ENCODE data around the gene AFG1L. TPM values are rescaled to one million over a fixed set of nuclear protein-coding genes. Genes with fewer than 3 reads are reported as not detected.

The AFG1L gene
- total and polyA plus RNA-seq, 2 experiments from 2014 or later, result 4.1 to 8.7 TPM

- no peak for DNase-seq (ENCODE audit: low spot score)
- Histone ChIP-seq H3K9me2 (ENCODE audit: insufficient read depth) (no peaks in the 10 kb centered on the region), H3K36me3 (ENCODE audit: insufficient read depth) (no peaks in the 10 kb centered on the region), H3K4me2 (no peak overlapping the region), H3K79me2 (replicated peaks; ENCODE audit: insufficient read depth) (no peaks in the 10 kb centered on the region), H3K27ac (ENCODE audit: low read depth) (no peak overlapping the region), H3F3A (replicated peaks; ENCODE audit: low read depth) (no peaks in the 10 kb centered on the region), H3K27me3 (ENCODE audit: insufficient read depth) (no peaks in the 10 kb centered on the region), H2AFZ (no peak overlapping the region), H3K4me3 (no peak overlapping the region), H4K20me1 (replicated peaks; ENCODE audit: insufficient read depth) (no peaks in the 10 kb centered on the region), H3K4me1 (ENCODE audit: insufficient read depth) (peaks cover 7% of the 10 kb centered on the region; the same call in 1 of the 2 replicates)
- H3K4me1 Mint-ChIP-seq, result peaks cover 11% of the 10 kb centered on the region
- TF ChIP-seq CTCF (conservative IDR thresholded peaks at IDR 0.05; ENCODE audit: low read depth in 2 of 2) (no peak), EZH2 (IDR thresholded peaks at IDR 0.05; ENCODE audit: low read depth, unreplicated experiment) (no peak), STAT1 (IDR thresholded peaks at IDR 0.05; ENCODE audit: unreplicated experiment) (no peak), NANOG (IDR thresholded peaks at IDR 0.05; ENCODE audit: borderline replicate concordance) (no peak), ZNF462 (CRISPR knock-in tag; IDR thresholded peaks at IDR 0.05) (no peak), ZNF331 (CRISPR knock-in tag; IDR thresholded peaks at IDR 0.05; ENCODE audit: low read depth) (no peak), JUNB (IDR thresholded peaks at IDR 0.05; ENCODE audit: unreplicated experiment) (no peak), POLR2AphosphoS5 (IDR thresholded peaks at IDR 0.05; ENCODE audit: low read depth) (no peak), CREB1 (CRISPR knock-in tag; IDR thresholded peaks at IDR 0.05; ENCODE audit: low read depth) (no peak), ZNF114 (CRISPR knock-in tag; IDR thresholded peaks at IDR 0.05) (no peak), ETS1 (IDR thresholded peaks at IDR 0.05) (no peak)
- H3K27me3 Mint-ChIP-seq (ENCODE audit: insufficient read depth, low read depth, poor library complexity), result peaks cover 2% of the 10 kb centered on the region
- H3K9me3 Mint-ChIP-seq, result no peaks in the 10 kb centered on the region
- H3K27ac Mint-ChIP-seq, result no peak overlapping the region
- H3K36me3 Mint-ChIP-seq (ENCODE audit: low read depth), result no peaks in the 10 kb centered on the region
- ATAC-seq, result no peak
- no peak overlapping the region for H3K4me3 Mint-ChIP-seq
Observed at GRCh38 chr6:108523697-108524096, 228.8 kb downstream of the AFG1L start.

Measured in GM23338 (cell line).